HS-5 (cell line): Measurements from ENCODE around the gene RABGAP1L.
"Not testable (repeated sequence)": the region's sequence is repeated elsewhere in the genome, so short reads cannot be mapped to it uniquely, and the experiment has no call there.

Experiments
- DNase-seq: peaks from one replicate; pipeline ENCODE4 v3.0.0-alpha.2; 2012; ENCODE audit warnings: low read depth

RABGAP1L gene

GRCh38 chr1:174766727-174767126 lies 607.4 kb downstream of the RABGAP1L start:
- DNase-seq = no peak

- DNase-seq = no peak
Measured at GRCh38 chr1:174768516-174768915, 609.2 kb downstream of the RABGAP1L start.

DNA sequence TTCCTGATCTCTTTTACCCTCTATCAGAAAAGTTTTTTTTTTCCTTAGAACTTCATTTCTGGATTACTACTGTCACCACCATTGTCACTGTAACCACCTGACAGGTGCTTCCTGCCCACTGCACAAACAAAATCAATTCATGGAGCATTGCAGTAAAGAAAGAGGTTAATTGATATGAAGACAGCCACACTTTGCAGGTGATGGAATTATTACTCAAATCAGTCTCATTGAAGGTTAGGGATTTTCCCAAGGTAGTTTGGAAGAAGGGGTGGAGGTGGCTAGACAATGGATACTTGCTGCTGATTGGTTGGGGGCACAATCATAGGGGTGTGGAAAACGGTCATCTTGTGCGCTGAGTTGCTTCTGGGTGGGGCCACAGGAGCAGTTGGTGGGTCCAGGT lies 609.6 kb downstream of the RABGAP1L start:
- DNase-seq = no peak

- DNase-seq = peak; percentile 23
Measured at GRCh38 chr1:174769961-174770549, 610.7 kb downstream of the RABGAP1L start.

GRCh38 chr1:174775621-174776020 lies 616.3 kb downstream of the RABGAP1L start:
- DNase-seq = no peak

GRCh38 chr1:174777262-174777661 lies 617.9 kb downstream of the RABGAP1L start:
- no peak for DNase-seq

DNA sequence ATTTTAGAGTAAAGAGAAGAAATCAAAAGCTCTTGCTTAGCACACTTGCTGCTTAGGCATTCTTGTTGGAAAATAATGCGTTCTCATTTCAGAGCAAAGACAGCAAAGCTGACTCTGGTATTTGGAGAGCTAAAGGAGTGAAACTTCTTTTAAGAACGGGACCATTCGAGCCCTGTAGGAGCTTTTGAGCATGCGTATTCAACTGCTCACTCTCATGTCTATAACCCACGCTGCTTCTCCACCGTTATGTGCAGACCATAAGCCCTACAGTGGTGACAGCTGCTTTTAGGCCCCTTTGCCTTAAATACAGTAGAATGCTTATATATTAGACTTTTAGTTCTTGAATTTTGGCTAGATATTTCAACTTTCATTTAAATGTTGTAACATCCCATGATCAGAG lies 626.2 kb downstream of the RABGAP1L start:
- DNase-seq = no peak

GRCh38 chr1:174786358-174786757 lies 627.0 kb downstream of the RABGAP1L start:
- DNase-seq = no peak

GRCh38 chr1:174786760-174787159 lies 627.4 kb downstream of the RABGAP1L start:
- no peak for DNase-seq

DNA sequence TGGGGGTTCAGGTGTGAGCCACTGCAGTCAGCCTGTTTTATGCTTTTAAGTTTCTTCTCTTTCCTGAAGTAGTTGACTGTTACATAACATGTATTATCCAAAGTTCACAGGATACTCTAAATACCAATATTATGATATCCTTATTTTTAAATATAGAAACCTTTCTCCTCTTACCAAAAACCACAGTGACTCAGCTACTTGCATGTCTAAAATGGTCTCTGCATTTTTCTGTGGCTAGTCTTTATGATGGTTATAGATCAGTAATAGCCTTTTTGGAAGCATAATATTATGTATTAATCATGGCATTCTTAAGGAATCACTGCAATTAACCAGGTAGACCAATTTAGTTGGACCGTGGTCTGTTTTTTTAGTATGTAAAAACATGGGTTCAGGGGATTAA lies 629.7 kb downstream of the RABGAP1L start:
- peak; percentile 80 for DNase-seq

DNA sequence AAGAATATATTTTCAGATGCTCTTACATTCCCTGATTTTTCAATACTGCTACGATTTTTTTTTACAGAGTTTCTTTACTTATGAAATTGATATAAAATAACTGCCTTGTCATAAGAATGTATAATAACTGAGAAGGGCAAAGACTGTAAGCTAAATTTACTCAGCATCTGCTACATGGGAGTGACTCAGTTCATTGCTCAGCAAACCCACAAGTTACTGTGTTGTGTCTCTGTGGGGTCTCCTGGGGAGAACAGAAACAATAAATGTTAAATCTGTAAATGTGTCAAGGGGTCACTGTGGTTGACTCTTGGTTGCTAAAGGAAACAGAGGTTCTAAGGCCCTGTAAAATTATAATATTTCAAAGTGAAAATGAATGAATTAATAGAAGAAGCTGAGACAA lies 630.1 kb downstream of the RABGAP1L start:
- peak; percentile 65 for DNase-seq

- no peak for DNase-seq
Measured at GRCh38 chr1:174791863-174792262, 632.5 kb downstream of the RABGAP1L start.

DNA sequence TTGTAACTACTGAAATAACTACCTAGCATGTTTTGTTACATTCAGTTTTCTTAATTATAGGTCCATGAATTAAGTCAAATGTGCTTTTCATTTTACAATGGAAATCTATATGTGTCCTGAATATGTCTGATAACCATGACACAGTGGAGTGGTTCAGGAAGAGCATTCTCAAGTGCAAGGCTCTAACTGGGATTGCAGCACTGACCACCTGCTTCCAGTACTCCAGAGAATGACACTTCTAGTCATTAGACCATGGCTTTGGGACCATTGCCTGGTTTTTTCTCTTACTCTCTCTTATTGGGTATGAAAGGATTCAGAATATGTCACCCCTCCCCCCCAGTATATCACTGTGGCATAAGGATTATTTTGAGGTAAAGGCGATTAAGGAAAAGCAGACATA lies 635.5 kb downstream of the RABGAP1L start:
- DNase-seq = no peak

GRCh38 chr1:174795806-174796205 lies 636.5 kb downstream of the RABGAP1L start:
- no peak for DNase-seq

GRCh38 chr1:174797398-174797797 lies 638.1 kb downstream of the RABGAP1L start:
- DNase-seq = no peak

DNA sequence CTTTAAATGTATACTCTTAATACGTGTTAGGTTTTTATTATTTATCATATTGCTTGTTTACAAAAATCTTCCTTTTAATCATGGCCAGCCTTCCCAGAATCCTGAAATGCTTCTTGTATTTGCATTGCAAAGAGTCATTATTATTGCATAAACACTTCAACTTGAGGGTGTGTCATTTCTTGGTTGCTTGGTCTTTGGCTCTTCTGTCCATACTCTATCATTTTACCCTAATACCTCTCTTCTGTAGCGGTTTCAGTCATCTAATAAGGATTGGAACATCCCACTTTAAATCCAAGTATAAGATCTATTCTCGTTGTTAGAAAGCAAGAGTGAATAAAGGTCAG lies 639.8 kb downstream of the RABGAP1L start:
- DNase-seq = no peak

DNA sequence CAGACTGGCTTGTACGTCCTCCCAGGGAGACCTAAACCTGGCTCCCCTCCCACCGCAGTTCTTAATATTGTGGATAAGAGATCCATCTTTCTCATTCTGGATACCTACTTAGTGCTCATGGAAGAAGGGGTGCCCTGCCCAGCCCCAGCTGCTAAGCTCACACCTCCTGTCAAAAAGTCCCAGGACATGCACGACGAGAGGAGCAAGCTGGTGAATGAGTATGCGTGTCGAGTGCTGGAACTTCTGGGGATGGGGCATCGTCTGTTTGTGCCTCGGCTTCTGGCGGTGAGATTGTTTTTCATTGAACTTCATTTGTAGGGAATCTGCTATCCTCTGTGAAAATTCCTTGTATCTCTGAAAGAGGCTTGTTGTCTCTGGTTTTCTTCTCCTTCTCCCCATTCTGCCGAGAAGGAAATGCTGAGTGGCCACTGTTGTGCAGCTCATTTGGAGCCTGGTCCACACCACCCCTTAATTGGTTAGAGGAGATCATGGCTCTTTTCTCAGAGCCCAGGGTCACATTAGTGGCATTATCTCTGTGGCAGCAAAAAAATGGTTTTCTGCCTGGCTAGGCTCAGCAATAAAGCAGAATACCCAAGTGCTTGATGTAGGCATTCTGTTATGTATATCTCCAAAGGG lies 641.0 kb downstream of the RABGAP1L start:
- no peak for DNase-seq

DNA sequence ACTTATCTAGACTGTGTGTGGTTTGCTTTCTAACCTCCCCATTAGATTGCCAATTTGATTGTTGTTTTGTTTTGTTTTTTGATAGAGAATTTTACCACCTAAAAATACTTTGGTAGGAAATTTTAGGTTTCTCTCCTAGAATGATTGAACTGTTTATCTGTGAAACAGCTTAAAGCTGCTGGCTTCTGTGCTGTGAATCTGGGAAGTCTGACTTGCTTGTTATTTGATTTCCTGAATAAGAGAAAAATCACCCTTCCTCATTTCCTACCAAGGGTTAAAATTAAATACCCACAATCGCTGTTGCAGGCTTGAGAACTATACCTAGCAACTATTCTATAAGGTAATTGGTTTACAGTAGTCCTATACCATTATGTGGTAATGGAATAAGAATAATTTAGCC lies 641.6 kb downstream of the RABGAP1L start:
- DNase-seq = no peak

GRCh38 chr1:174809755-174810280 lies 650.5 kb downstream of the RABGAP1L start:
- DNase-seq = no peak

DNA sequence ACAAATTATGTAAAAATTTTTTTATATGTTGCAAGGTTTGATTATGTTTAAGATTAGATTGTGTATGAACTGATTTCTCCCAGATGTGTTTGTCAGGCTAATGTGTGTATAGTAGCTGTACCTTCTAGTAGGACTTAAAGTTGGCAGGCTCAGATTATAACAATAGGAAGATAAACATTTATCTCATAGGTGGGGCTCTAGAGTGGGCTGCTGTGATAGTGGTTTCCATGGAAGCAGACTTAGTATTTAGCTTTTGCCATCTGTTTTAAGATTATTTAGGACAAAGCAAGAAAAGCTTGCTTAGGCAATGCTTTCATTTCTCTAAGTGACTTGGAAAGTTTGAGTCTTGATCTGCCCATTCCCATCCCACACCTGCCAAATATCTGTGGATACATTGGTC lies 652.7 kb downstream of the RABGAP1L start:
- DNase-seq = no peak

- DNase-seq = no peak
Measured at GRCh38 chr1:174812656-174813055, 653.3 kb downstream of the RABGAP1L start.

GRCh38 chr1:174815036-174815435 lies 655.7 kb downstream of the RABGAP1L start:
- peak; percentile 53 for DNase-seq

- DNase-seq = no peak
Measured at GRCh38 chr1:174815474-174815908, 656.2 kb downstream of the RABGAP1L start.

- not testable (repeated sequence) for DNase-seq
Measured at GRCh38 chr1:174816621-174817020, 657.3 kb downstream of the RABGAP1L start.
